ENCODE data around the gene ADISSP. TPM values are rescaled to one million over a fixed set of nuclear protein-coding genes. Genes with fewer than 3 reads are reported as not detected.

ADISSP gene
- total RNA-seq, 1 experiment from 2014 or later, result 99.4 TPM

DNA sequence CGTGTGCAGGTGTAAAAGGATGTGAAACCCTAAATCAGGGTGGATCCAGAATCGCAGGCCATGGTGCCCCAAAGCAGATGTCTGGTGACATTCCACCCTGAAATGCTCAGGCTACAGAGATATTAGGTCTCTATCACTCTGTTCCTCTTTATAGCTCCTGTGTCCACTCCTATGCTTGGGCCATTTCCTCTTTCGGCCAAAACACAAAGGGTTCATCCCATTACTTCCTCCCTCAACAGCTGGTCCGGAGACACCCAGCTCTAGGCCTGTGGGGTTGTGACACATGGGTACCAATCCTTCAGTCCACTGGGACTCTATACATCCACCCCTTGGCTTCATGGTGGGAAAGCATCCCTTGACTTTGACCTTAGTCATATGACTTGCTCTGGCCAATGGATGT is 53.5 kb downstream of the ADISSP start:
- Histone ChIP-seq H2AFZ (ENCODE audit: low read depth, low read length, poor library complexity, severe bottlenecking) (no peak overlapping the region), H3K27ac (ENCODE audit: low read depth, low read length) (no peak overlapping the region), H3K9ac (ENCODE audit: low read length) (no peak overlapping the region), H4K20me1 (ENCODE audit: insufficient read depth) (no peaks in the 10 kb centered on the region), H3K36me3 (ENCODE audit: control insufficient read depth in 1 of 2, insufficient read depth in 2 of 2, low read length in 2 of 2) (no peaks in the 10 kb centered on the region), H3K27me3 (ENCODE audit: insufficient read depth, low read length) (no peaks in the 10 kb centered on the region), H3K4me2 (ENCODE audit: low read length) (no peak overlapping the region), H3K79me2 (ENCODE audit: insufficient read depth, low read length) (no peaks in the 10 kb centered on the region), H3K9me3 (ENCODE audit: control insufficient read depth in 1 of 2, insufficient read depth in 1 of 2, low read depth in 1 of 2, low read length in 2 of 2) (no peaks in the 10 kb centered on the region), H3K9me2 (ENCODE audit: insufficient read depth) (no peaks in the 10 kb centered on the region), H3K4me3 (replicated peaks in 1 of 2; ENCODE audit: low read depth in 1 of 2, low read length in 2 of 2) (no peak overlapping the region), H3K4me1 (ENCODE audit: control insufficient read depth in 1 of 2, insufficient read depth in 2 of 2, low read length in 2 of 2) (peaks cover 0 to 8% of the 10 kb centered on the region in 2 experiments; a peak in 2 of 4 replicates)
- no peak for ATAC-seq
- TF ChIP-seq POLR2AphosphoS5 (IDR thresholded peaks at IDR 0.05; ENCODE audit: low read depth, low read length) (no peak), RAD21 (IDR thresholded peaks at IDR 0.05; ENCODE audit: low read depth) (no peak), POLR2A (IDR thresholded peaks at IDR 0.05; ENCODE audit: borderline replicate concordance, extremely low read depth, insufficient read depth, insufficient read length) (no peak), CBX3 (IDR thresholded peaks at IDR 0.05; ENCODE audit: low read depth) (no peak)
- TF ChIP-seq, protein P1, sequence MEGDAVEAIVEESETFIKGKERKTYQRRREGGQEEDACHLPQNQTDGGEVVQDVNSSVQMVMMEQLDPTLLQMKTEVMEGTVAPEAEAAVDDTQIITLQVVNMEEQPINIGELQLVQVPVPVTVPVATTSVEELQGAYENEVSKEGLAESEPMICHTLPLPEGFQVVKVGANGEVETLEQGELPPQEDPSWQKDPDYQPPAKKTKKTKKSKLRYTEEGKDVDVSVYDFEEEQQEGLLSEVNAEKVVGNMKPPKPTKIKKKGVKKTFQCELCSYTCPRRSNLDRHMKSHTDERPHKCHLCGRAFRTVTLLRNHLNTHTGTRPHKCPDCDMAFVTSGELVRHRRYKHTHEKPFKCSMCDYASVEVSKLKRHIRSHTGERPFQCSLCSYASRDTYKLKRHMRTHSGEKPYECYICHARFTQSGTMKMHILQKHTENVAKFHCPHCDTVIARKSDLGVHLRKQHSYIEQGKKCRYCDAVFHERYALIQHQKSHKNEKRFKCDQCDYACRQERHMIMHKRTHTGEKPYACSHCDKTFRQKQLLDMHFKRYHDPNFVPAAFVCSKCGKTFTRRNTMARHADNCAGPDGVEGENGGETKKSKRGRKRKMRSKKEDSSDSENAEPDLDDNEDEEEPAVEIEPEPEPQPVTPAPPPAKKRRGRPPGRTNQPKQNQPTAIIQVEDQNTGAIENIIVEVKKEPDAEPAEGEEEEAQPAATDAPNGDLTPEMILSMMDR (IDR thresholded peaks at IDR 0.05 in 2 of 3, conservative IDR thresholded peaks at IDR 0.05 in 1 of 3; ENCODE audit: borderline replicate concordance in 1 of 3, insufficient read depth in 1 of 3, low read depth in 2 of 3, low read length in 2 of 3), result no peak
- DNase-seq (ENCODE audit: low read depth, low spot score), result no peak
- BruUV-seq (replicated peaks), result no TSS peak
- POLR2A ChIA-PET, result no interaction called here
- intact Hi-C loops (cut with micrococcal nuclease), result no loop called here
- RAD21 ChIA-PET (ENCODE audit: low non-redundant PET in 1 of 2, low total read pairs in 2 of 2, uncharacterized antibody in 2 of 2, unreplicated experiment in 2 of 2), result no interaction called here
- CTCF ChIA-PET, result no interaction called here

DNA sequence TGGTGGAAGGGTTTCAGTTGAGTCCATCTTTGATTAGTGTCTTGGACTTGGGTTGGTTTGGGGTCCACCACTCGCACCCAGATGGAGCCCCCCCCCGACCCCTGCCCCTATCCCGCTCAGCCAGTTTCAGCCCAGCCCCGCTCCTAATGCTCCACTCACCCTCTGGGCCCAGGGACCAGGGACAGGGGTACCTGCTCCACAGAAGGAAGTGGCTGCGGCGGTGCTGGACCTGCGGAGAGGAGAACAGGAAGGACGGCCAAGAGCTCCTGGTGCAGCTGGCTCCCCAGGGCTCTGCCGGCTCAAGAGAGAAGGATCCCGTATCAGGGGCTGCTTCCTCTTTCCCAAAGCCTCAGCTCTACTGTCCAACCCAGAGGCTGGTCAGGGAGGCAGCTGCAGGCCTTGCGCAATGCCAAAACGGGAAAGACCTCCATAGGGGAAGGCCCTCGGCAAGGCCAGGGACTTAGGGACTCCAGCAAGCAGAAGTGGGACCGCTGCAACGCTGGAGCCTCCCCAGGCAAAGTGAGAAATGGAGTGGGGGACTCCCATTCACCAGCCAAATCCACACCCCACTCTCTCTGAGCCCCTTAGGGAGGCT is 55.2 kb downstream of the ADISSP start, which contains the start of gene SIGLEC1:
Gene SIGLEC1, minus strand, starts transcription at position 322 of the 595 bp plus-strand sequence. CDS start 5,472 bp downstream, outside the sequence.
- ChIA-PET RAD21 (ENCODE audit: low non-redundant PET in 1 of 2, low total read pairs in 2 of 2, uncharacterized antibody in 2 of 2, unreplicated experiment in 2 of 2) (no interaction called here), POLR2A (interaction anchor here (0.7 kb wide), 1 partner anchor 55 kb away, joined by 3 read pairs; the partner anchor contains the start of gene ADISSP), CTCF (interaction anchor here (1.1 to 1.3 kb wide), 2 partner anchors 9 to 16 kb away, joined by 3 read pairs; no protein-coding TSS in a partner anchor)
- Histone ChIP-seq H3K4me1 (ENCODE audit: control insufficient read depth in 1 of 2, insufficient read depth in 2 of 2, low read length in 2 of 2) (peaks cover 0 to 9% of the 10 kb centered on the region in 2 experiments; a peak in 3 of 4 replicates), H3K9me2 (ENCODE audit: insufficient read depth) (no peaks in the 10 kb centered on the region), H4K20me1 (ENCODE audit: insufficient read depth) (no peaks in the 10 kb centered on the region), H3K27ac (ENCODE audit: low read depth, low read length) (no peak within 1 kb of the TSS), H3K36me3 (ENCODE audit: control insufficient read depth in 1 of 2, insufficient read depth in 2 of 2, low read length in 2 of 2) (no peaks in the 10 kb centered on the region), H3K27me3 (ENCODE audit: insufficient read depth, low read length) (no peaks in the 10 kb centered on the region), H3K4me2 (ENCODE audit: low read length) (no peak within 1 kb of the TSS), H2AFZ (ENCODE audit: low read depth, low read length, poor library complexity, severe bottlenecking) (no peak within 1 kb of the TSS), H3K9me3 (ENCODE audit: control insufficient read depth in 1 of 2, insufficient read depth in 1 of 2, low read depth in 1 of 2, low read length in 2 of 2) (no peaks in the 10 kb centered on the region), H3K4me3 (replicated peaks in 1 of 2; ENCODE audit: low read depth in 1 of 2, low read length in 2 of 2) (no peak within 1 kb of the TSS), H3K79me2 (ENCODE audit: insufficient read depth, low read length) (no peaks in the 10 kb centered on the region), H3K9ac (ENCODE audit: low read length) (no peak within 1 kb of the TSS)
- ATAC-seq (no peak), DNase-seq (ENCODE audit: low read depth, low spot score) (no peak)
- BruUV-seq (replicated peaks), result no TSS peak
- TF ChIP-seq SIN3A (IDR thresholded peaks at IDR 0.05; ENCODE audit: low read depth) (no peak), TCF7L2 (IDR thresholded peaks at IDR 0.05; ENCODE audit: borderline replicate concordance, extremely low read depth, insufficient read depth, insufficient read length) (no peak)
- intact Hi-C loops (cut with micrococcal nuclease), result no loop called here

Measured in HCT116 (cell line).